GM06990 (cell line): ENCODE data around the gene IL17RB.

Source experiments
- DNase-seq: peaks from one replicate; pipeline ENCODE4 v3.0.0-alpha.2; 2011; ENCODE audit not compliant: insufficient read length; ENCODE audit errors: extremely low read depth
- H3K27me3 ChIP-seq: replicated peaks from 2 replicates; pipeline ENCODE4 v1.6.0; 2011; ENCODE audit warnings: low read length; ENCODE audit not compliant: control insufficient read depth, insufficient read depth
- H3K36me3 ChIP-seq: 2 replicates; pipeline ENCODE4 v1.5.1; 2011; ENCODE audit warnings: low read length; ENCODE audit not compliant: control insufficient read depth, insufficient read depth
- H3K4me3 ChIP-seq: replicated peaks from 2 replicates; pipeline ENCODE4 v1.5.1; 2011; ENCODE audit warnings: low read depth, mild to moderate bottlenecking, control low read depth, low read length
- TF ChIP-seq, protein P1 (sequence below): IDR thresholded peaks from 2 replicates; pipeline ENCODE4 v1.5.1; 2011; ENCODE audit warnings: low read length, control low read depth, mild to moderate bottlenecking, inconsistent platforms; ENCODE audit not compliant: insufficient read depth, poor library complexity, severe bottlenecking

Gene IL17RB

DNA sequence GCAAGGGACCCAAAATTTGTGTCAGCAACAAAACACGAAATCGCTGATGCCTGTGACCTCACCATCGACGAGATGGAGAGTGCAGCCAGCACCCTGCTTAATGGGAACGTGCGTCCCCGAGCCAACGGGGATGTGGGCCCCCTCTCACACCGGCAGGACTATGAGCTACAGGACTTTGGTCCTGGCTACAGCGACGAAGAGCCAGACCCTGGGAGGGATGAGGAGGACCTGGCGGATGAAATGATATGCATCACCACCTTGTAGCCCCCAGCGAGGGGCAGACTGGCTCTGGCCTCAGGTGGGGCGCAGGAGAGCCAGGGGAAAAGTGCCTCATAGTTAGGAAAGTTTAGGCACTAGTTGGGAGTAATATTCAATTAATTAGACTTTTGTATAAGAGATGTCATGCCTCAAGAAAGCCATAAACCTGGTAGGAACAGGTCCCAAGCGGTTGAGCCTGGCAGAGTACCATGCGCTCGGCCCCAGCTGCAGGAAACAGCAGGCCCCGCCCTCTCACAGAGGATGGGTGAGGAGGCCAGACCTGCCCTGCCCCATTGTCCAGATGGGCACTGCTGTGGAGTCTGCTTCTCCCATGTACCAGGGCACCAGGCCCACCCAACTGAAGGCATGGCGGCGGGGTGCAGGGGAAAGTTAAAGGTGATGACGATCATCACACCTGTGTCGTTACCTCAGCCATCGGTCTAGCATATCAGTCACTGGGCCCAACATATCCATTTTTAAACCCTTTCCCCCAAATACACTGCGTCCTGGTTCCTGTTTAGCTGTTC is 35.0 kb upstream of the IL17RB start:
- Histone ChIP-seq H3K27me3 (no peaks in the 10 kb centered on the region), H3K36me3 (peaks cover 1% of the 10 kb centered on the region; the same call in 1 of the 2 replicates), H3K4me3 (no peak overlapping the region)
- TF ChIP-seq, protein P1, sequence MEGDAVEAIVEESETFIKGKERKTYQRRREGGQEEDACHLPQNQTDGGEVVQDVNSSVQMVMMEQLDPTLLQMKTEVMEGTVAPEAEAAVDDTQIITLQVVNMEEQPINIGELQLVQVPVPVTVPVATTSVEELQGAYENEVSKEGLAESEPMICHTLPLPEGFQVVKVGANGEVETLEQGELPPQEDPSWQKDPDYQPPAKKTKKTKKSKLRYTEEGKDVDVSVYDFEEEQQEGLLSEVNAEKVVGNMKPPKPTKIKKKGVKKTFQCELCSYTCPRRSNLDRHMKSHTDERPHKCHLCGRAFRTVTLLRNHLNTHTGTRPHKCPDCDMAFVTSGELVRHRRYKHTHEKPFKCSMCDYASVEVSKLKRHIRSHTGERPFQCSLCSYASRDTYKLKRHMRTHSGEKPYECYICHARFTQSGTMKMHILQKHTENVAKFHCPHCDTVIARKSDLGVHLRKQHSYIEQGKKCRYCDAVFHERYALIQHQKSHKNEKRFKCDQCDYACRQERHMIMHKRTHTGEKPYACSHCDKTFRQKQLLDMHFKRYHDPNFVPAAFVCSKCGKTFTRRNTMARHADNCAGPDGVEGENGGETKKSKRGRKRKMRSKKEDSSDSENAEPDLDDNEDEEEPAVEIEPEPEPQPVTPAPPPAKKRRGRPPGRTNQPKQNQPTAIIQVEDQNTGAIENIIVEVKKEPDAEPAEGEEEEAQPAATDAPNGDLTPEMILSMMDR = no peak
- no peak for DNase-seq

DNA sequence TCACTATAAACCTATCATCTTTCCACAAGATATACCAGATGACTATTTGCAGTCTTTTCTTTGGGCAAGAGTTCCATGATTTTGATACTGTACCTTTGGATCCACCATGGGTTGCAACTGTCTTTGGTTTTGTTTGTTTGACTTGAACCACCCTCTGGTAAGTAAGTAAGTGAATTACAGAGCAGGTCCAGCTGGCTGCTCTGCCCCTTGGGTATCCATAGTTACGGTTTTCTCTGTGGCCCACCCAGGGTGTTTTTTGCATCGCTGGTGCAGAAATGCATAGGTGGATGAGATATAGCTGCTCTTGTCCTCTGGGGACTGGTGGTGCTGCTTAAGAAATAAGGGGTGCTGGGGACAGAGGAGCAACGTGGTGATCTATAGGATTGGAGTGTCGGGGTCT is 33.9 kb upstream of the IL17RB start:
- DNase-seq = no peak
- TF ChIP-seq, protein P1 = no peak
- no peak overlapping the region for H3K4me3 ChIP-seq

DNA sequence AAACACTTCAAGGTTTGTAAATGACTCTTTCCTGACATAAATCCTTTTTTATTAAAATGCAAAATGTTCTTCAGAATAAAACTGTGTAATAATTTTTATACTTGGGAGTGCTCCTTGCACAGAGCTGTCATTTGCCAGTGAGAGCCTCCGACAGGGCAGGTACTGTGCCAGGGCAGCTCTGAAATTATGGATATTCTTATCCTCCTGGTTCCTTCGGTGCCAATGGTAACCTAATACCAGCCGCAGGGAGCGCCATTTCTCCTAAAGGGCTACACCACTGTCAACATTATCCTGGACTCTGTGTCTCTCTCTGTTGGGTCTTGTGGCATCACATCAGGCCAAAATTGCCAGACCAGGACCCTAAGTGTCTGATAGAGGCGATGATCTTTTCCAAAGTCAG is 33.1 kb upstream of the IL17RB start:
- Histone ChIP-seq H3K36me3 (peaks cover 1% of the 10 kb centered on the region), H3K4me3 (no peak overlapping the region), H3K27me3 (no peaks in the 10 kb centered on the region)
- no peak for DNase-seq
- TF ChIP-seq, protein P1 = no peak

More for the DNA sequence above, 33.9 kb upstream of the IL17RB start:
- H3K27me3 ChIP-seq = no peaks in the 10 kb centered on the region
- peaks cover 1% of the 10 kb centered on the region; the same call in 1 of the 2 replicates for H3K36me3 ChIP-seq

DNA sequence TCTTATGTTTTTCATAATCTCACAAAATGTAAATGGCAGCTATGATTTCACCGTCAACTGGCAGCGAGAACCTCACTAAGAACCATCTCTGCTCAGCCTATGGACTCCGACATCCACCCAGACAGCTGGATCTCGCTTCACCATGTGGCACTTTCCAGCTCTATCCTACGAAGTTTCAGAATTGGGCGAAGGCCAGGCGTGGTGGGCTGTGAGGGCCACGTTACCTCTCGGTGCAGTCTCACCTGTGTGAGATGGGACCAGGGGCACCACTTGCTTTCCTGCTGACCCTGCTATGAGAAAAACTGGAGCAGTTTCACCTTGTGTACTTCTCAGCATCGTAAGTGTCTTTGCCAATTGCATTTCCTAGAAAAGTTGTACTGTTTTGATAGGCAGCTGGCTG is 32.5 kb upstream of the IL17RB start:
- no peak for DNase-seq
- TF ChIP-seq, protein P1 = no peak
- Histone ChIP-seq H3K27me3 (no peaks in the 10 kb centered on the region), H3K4me3 (no peak overlapping the region), H3K36me3 (peaks cover 1% of the 10 kb centered on the region)

DNA sequence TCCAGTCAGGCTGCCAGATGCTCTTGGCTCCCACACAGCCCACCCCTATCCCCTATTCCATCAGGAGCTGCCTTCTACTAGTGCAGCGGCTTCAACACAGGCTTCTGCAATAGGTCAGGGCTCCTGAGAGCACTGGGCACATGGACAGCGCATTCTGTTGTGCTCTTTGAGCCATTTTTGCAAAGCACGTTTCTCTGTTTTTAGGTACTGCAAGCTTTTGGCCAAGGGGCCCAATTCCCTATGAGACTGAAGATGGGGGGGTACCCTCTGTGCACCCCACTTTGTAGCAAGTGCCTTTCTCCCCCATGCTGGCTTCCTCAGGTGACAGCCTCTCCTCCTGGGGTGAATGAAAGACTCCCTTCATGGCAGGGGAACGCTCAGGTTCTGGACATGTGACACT is 31.3 kb upstream of the IL17RB start:
- Histone ChIP-seq H3K4me3 (no peak overlapping the region), H3K36me3 (peaks cover 1% of the 10 kb centered on the region), H3K27me3 (no peaks in the 10 kb centered on the region)
- no peak for DNase-seq
- TF ChIP-seq, protein P1 = no peak
